NCI-H1417 (cell line): ENCODE measurements around the gene ZNF99.
"Not testable (repeated sequence)": the region's sequence is repeated elsewhere in the genome, so short reads cannot be mapped to it uniquely, and the experiment has no call there.

ENCODE experiments used
- DNase-seq, 3 experiments: peaks; one replicate each; lab custom pipeline; 2025; lab: John Stamatoyannopoulos, UW

The ZNF99 gene

GRCh38 chr19:22783651-22784410 lies at the start of gene ZNF99:
Gene ZNF99 (minus strand): TSS chr19:22784151. CDS start chr19:22784016, 135 bp downstream.
- no peak for DNase-seq

- no peak for DNase-seq
Observed at GRCh38 chr19:22832031-22832762, 48.2 kb upstream of the ZNF99 start, which contains the start of gene ZNF723. Gene ZNF723 (plus strand): TSS chr19:22832291. CDS start chr19:22832380, 89 bp downstream.

- DNase-seq = no peak
Observed at GRCh38 chr19:22831211-22831610, 47.3 kb upstream of the ZNF99 start.

GRCh38 chr19:22814124-22814523 lies 30.2 kb upstream of the ZNF99 start:
- no peak for DNase-seq

GRCh38 chr19:22807061-22807835 lies 23.3 kb upstream of the ZNF99 start:
- DNase-seq = no peak

GRCh38 chr19:22806418-22806817 lies 22.5 kb upstream of the ZNF99 start:
- DNase-seq = no peak

- no peak for DNase-seq
Observed at GRCh38 chr19:22797040-22797439, 13.1 kb upstream of the ZNF99 start.

GRCh38 chr19:22792863-22793262 lies 8.9 kb upstream of the ZNF99 start:
- DNase-seq = not testable (repeated sequence)

- DNase-seq = no peak
Observed at GRCh38 chr19:22735911-22736645, 47.9 kb downstream of the ZNF99 start.

- DNase-seq = no peak
Observed at GRCh38 chr19:22733691-22734090, 50.3 kb downstream of the ZNF99 start.

- DNase-seq = not testable (repeated sequence)
Observed at GRCh38 chr19:22728214-22728613, 55.7 kb downstream of the ZNF99 start.

GRCh38 chr19:22721533-22721932 lies 62.4 kb downstream of the ZNF99 start:
- not testable (repeated sequence) for DNase-seq

- DNase-seq = no peak
Observed at GRCh38 chr19:22708983-22709382, 75.0 kb downstream of the ZNF99 start.

GRCh38 chr19:22703096-22703495 lies 80.9 kb downstream of the ZNF99 start:
- DNase-seq = not testable (repeated sequence)

GRCh38 chr19:22702661-22703060 lies 81.3 kb downstream of the ZNF99 start:
- not testable (repeated sequence) for DNase-seq
